NT2/D1 (cell line): ENCODE results near the gene CLEC16A.
"Not testable (repeated sequence)": the region's sequence is repeated elsewhere in the genome, so short reads cannot be mapped to it uniquely, and the experiment has no call there.

ENCODE experiments used
- DNase-seq: peaks from one replicate; pipeline ENCODE4 v3.0.0-alpha.2; 2011; ENCODE audit warnings: low read depth, low spot score
- H3K27me3 ChIP-seq: 2 replicates; pipeline ENCODE4 v1.6.0; 2011; ENCODE audit warnings: mild to moderate bottlenecking; ENCODE audit not compliant: insufficient read length, insufficient read depth
- H3K36me3 ChIP-seq: 2 replicates; pipeline ENCODE4 v1.6.1; 2011; ENCODE audit warnings: mild to moderate bottlenecking, low read length, mixed read lengths; ENCODE audit not compliant: insufficient read depth, insufficient read length
- H3K4me1 ChIP-seq: 2 replicates; pipeline ENCODE4 v1.5.1; 2011; ENCODE audit not compliant: insufficient read depth, insufficient read length
- H3K4me3 ChIP-seq: 2 replicates; pipeline ENCODE4 v1.5.1; 2011; ENCODE audit warnings: low read depth; ENCODE audit not compliant: insufficient read length
- H3K9ac ChIP-seq: 2 replicates; pipeline ENCODE4 v1.6.0; 2011; ENCODE audit warnings: low read depth; ENCODE audit not compliant: insufficient read length
- H3K9me3 ChIP-seq: 2 replicates; pipeline ENCODE4 v1.5.1; 2011; ENCODE audit warnings: mild to moderate bottlenecking, low read length; ENCODE audit not compliant: insufficient read depth
- SUZ12 ChIP-seq: IDR thresholded peaks from 2 replicates; pipeline ENCODE4 v1.6.1; 2011; ENCODE audit not compliant: insufficient read length, insufficient read depth; ENCODE audit errors: extremely low read depth
- YY1 ChIP-seq: IDR thresholded peaks from 2 replicates; pipeline ENCODE4 v1.6.1; 2011; ENCODE audit not compliant: insufficient read length, insufficient read depth
- ZNF274 ChIP-seq: IDR thresholded peaks from 2 replicates; pipeline ENCODE4 v1.6.1; 2011; ENCODE audit warnings: mild to moderate bottlenecking, low read depth, low read length

Gene CLEC16A

DNA sequence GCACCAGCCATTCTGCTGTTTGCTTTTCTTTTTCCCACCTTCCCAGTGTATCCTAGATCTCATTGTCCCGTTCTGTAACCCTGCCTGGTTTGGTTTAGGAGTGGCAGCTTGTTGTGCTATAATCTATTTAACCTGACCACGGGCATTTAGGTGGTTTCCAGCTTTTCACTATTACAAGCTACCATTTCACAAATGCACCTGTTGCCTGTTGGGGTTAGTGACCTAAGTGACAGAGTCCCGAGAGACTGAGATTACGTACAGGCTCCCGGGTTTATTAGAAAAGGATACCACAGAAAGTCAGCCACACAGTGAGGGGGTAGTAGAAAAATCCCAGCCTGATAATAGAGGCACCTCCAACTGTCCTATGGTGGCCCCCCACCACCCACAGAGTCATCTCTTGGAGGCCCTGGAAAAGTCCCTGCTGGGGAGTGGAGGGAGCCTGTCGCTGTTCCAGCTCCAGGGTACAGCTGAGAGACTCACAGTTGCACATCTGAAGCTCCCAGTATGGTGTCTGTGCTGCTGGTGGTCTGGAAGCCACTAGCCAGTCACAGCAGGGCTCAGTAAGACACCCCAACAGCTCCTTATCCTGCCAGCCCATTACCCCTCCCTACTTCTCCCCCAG is 21.2 kb downstream of the CLEC16A start:
- H3K9me3 ChIP-seq: no peaks in the 10 kb centered on the region
- H3K9ac ChIP-seq: no peak overlapping the region
- TF ChIP-seq YY1 (no peak), SUZ12 (no peak), ZNF274 (no peak)
- H3K4me1 ChIP-seq: peaks cover 5% of the 10 kb centered on the region
- no peak for DNase-seq
- no peak overlapping the region for H3K4me3 ChIP-seq
- H3K36me3 ChIP-seq: peaks cover 59% of the 10 kb centered on the region
- H3K27me3 ChIP-seq: no peaks in the 10 kb centered on the region

DNA sequence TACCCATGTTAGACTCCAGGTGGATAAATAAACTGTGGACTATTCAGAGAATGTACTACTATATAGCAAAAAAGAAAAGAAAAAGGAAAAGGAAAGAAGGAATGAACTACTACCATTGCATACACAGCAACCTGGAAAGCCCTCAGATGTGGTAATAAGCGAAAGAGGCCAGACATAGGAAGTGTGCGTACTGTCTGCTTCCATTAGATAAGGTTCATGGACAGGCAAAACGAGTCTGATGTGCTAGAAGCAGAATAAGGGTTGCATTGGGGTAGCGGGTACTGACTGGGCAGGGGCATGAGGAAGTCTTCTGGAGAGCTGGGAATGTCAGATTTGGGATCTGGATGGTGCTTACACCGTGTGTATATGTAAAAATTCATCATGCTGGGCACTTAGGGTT is 21.8 kb downstream of the CLEC16A start:
- H3K9ac ChIP-seq: no peak overlapping the region
- DNase-seq: no peak
- H3K36me3 ChIP-seq: peaks cover 64% of the 10 kb centered on the region
- no peaks in the 10 kb centered on the region for H3K9me3 ChIP-seq
- TF ChIP-seq YY1: no peak
- no peak for TF ChIP-seq ZNF274
- TF ChIP-seq SUZ12: no peak
- no peaks in the 10 kb centered on the region for H3K27me3 ChIP-seq
- H3K4me1 ChIP-seq: peaks cover 5% of the 10 kb centered on the region
- no peak overlapping the region for H3K4me3 ChIP-seq

DNA sequence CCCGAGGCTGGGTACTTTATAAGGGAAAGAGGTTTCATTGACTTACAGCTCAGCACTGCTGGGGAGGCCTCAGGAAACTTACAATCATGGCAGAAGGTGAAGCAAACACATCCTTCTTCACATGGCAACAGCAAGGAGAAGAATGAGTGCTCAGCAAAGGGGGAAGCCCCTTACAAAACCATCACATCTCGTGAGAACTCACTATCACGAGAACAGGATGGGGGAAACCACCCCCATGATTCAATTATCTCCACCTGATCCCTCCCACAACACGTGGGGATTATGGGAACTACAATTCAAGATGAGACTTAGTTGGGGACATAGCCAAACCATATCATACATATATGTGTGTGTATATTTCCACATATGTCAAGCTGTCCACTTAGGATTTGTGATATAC is 22.2 kb downstream of the CLEC16A start:
- not testable (repeated sequence) for H3K4me1 ChIP-seq, H3K27me3 ChIP-seq, DNase-seq, H3K9ac ChIP-seq, H3K9me3 ChIP-seq, H3K4me3 ChIP-seq
- H3K36me3 ChIP-seq: peaks cover 65% of the 10 kb centered on the region

DNA sequence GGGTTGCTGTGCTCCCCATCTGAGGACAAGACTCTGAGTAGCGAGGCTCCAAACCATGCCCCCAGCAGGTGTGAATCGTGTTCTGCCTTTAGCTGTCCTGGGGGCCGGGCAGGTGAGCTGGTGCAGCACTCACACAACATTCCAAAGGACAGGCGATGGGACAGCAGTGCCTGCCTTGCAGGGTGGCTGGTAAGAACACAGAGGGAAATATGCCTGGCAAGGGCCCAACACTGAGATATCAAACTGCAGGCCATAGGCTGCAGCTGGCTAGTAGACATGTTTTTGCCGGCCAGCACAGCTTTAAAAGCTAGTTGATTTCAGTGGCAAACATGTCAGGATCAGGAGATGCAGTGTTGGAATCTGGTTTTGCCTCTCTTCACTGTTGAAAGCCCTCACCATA is 23.6 kb downstream of the CLEC16A start:
- H3K27me3 ChIP-seq: no peaks in the 10 kb centered on the region
- peaks cover 60% of the 10 kb centered on the region for H3K36me3 ChIP-seq
- TF ChIP-seq ZNF274 (no peak), SUZ12 (no peak), YY1 (no peak)

DNA sequence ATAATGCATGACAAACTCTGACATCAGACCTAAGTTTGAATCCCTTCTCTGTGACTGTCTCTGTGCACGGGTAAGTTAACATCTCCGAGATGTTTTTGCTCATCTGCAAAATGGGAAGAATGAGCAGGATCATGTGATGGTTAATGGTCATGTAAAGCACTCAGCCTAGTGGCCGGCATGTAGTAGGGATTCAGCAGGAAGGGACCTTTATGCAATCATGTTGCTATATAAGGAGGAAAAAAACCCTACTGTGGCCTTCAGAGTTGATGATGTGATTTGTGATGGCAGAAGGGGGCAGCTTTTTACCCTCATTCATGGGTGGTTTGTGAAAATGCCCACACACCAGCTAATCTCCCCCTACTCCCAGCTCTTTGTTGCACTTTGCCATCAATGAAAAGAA is 24.1 kb downstream of the CLEC16A start:
- Histone ChIP-seq H3K36me3 (peaks cover 60% of the 10 kb centered on the region), H3K27me3 (no peaks in the 10 kb centered on the region), H3K9me3 (no peaks in the 10 kb centered on the region), H3K9ac (no peak overlapping the region), H3K4me1 (peaks cover 8% of the 10 kb centered on the region), H3K4me3 (no peak overlapping the region)
- DNase-seq: no peak
- TF ChIP-seq SUZ12 (no peak), YY1 (no peak), ZNF274 (no peak)

More for the DNA sequence above, 23.6 kb downstream of the CLEC16A start:
- no peak overlapping the region for H3K4me3 ChIP-seq
- no peaks in the 10 kb centered on the region for H3K9me3 ChIP-seq
- H3K4me1 ChIP-seq: peaks cover 8% of the 10 kb centered on the region
- DNase-seq: no peak
- H3K9ac ChIP-seq: no peak overlapping the region

DNA sequence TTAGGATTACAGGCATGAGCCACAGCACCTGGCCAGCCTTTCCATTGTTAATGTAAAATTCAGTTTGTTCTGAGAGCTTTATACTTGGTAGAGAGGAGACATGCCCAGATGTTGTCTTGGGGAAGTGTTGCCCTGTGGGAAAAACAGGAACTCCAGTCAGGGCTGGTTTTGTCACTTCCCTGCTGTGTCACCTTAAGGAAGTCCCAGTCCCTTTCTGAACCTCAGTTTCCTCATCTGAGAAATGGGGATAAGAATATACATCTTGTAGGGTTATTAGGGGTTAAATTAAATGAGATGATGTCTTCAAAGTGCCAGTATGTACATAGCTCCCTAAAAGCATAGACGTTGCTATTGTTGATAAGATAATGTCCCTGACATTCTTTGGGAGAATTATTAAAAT is 25.3 kb downstream of the CLEC16A start:
- Histone ChIP-seq H3K4me1 (peaks cover 3% of the 10 kb centered on the region), H3K36me3 (peaks cover 62% of the 10 kb centered on the region), H3K9me3 (no peaks in the 10 kb centered on the region), H3K27me3 (no peaks in the 10 kb centered on the region), H3K9ac (no peak overlapping the region), H3K4me3 (no peak overlapping the region)
- TF ChIP-seq SUZ12 (no peak), ZNF274 (no peak), YY1 (no peak)
- no peak for DNase-seq

DNA sequence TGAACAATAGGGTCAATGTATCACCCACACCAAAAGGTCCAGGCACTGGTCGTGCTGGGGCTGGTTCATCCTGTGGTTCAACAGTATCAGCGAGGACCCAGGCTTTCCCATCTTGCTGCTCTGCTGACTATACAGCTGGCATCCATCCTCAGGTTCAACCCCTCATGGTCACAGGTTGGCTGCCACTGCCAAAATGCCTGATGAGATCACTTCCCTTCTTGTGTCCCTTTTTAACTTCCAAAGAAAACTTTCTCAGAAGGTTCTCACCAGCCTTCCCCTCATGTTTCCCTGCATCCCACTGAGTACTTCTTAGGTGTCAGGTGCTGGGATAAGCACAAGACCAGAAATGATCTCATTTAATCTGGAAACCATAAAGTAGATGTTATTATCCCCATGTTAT is 25.7 kb downstream of the CLEC16A start:
- Histone ChIP-seq H3K4me1 (peaks cover 3% of the 10 kb centered on the region), H3K27me3 (no peaks in the 10 kb centered on the region), H3K36me3 (peaks cover 65% of the 10 kb centered on the region), H3K4me3 (no peak overlapping the region), H3K9ac (no peak overlapping the region), H3K9me3 (no peaks in the 10 kb centered on the region)
- no peak for TF ChIP-seq ZNF274
- TF ChIP-seq YY1: no peak
- no peak for DNase-seq

DNA sequence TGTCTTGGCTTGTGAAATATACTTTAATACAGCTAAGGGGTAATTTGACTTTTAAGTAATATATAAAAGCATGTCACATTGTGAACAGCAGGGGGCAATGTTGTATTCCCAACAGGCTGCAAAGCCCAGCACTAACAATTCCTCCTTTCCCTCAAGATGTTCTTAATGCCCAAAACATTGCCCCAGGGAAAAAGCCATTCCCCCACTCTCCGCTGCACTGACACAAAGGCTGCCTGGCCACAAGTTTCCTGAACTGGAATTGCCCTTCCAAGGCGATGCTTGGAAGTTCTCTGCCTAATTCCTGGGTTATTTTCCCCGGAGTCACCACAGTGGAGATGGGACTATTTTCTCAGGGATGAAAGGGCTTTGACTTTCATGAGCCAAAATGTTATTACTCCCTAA is 27.2 kb downstream of the CLEC16A start:
- DNase-seq: peak; percentile 95
- Histone ChIP-seq H3K27me3 (no peaks in the 10 kb centered on the region), H3K9me3 (no peaks in the 10 kb centered on the region), H3K4me3 (no peak overlapping the region), H3K4me1 (peaks cover 3% of the 10 kb centered on the region), H3K9ac (no peak overlapping the region), H3K36me3 (peaks cover 57% of the 10 kb centered on the region)
- TF ChIP-seq SUZ12: no peak
- TF ChIP-seq ZNF274: no peak
- TF ChIP-seq YY1: no peak
